Karpas-422 (cell line): ENCODE measurements around the gene DPH5. TPM values are rescaled to one million over a fixed set of nuclear protein-coding genes. Genes with fewer than 3 reads are reported as not detected.
A peak's percentile ranks its signal among the peaks of the same experiment; 100 is the strongest.

ENCODE experiments used
- DNase-seq: peaks from one replicate; pipeline ENCODE4 v3.0.0-alpha.2; 2015
- H2AFZ ChIP-seq: fragments of 200-600 bp; sonication (generic); 2 replicates; pipeline ENCODE4 v1.6.1; 2014; ENCODE audit warnings: antibody characterized with exemption, low read length, mixed read lengths
- H3K27ac ChIP-seq: fragments of 200-600 bp; sonication (generic); 2 replicates; pipeline ENCODE4 v1.5.1; 2014; ENCODE audit warnings: mild to moderate bottlenecking, low read length, moderate library complexity
- H3K27me3 ChIP-seq: fragments of 200-600 bp; sonication (generic); 2 replicates; pipeline ENCODE4 v1.6.1; 2014; ENCODE audit warnings: low read length, mixed read lengths
- H3K36me3 ChIP-seq: fragments of 200-600 bp; sonication (generic); 2 replicates; pipeline ENCODE4 v1.6.1; 2014; ENCODE audit warnings: low read length, mixed read lengths; ENCODE audit not compliant: insufficient read depth
- H3K4me1 ChIP-seq: fragments of 200-600 bp; sonication (generic); 2 replicates; pipeline ENCODE4 v1.6.1; 2014; ENCODE audit warnings: mild to moderate bottlenecking, low read length, mixed read lengths
- H3K4me2 ChIP-seq: fragments of 200-600 bp; sonication (generic); 2 replicates; pipeline ENCODE4 v1.6.1; 2014; ENCODE audit warnings: low read length, low read depth, mild to moderate bottlenecking; ENCODE audit not compliant: poor library complexity, severe bottlenecking
- H3K4me3 ChIP-seq: fragments of 200-600 bp; sonication (generic); 2 replicates; pipeline ENCODE4 v1.5.1; 2014; ENCODE audit warnings: mild to moderate bottlenecking, antibody characterized with exemption, low read length, mixed read lengths
- H3K79me2 ChIP-seq: fragments of 200-600 bp; sonication (generic); 2 replicates; pipeline ENCODE4 v1.6.1; 2014; ENCODE audit warnings: mild to moderate bottlenecking, low read length, mixed read lengths
- H3K9ac ChIP-seq: fragments of 200-600 bp; sonication (generic); 2 replicates; pipeline ENCODE4 v1.6.0; 2014; ENCODE audit warnings: low read length
- H3K9me2 ChIP-seq: fragments of 200-600 bp; sonication (generic), shearing (Covaris generic); replicated peaks from 2 replicates; pipeline ENCODE4 v1.6.0; 2014; ENCODE audit warnings: mild to moderate bottlenecking, low read length, moderate library complexity; ENCODE audit not compliant: insufficient read depth
- H3K9me3 ChIP-seq: fragments of 300-700, 200-600 bp; sonication (generic); 2 replicates; pipeline ENCODE4 v1.6.1; 2014; ENCODE audit warnings: low read length, mixed read lengths
- H4K20me1 ChIP-seq: fragments of 200-600 bp; sonication (generic); 2 replicates; pipeline ENCODE4 v1.6.1; 2014; ENCODE audit warnings: mild to moderate bottlenecking, antibody characterized with exemption, low read length, low read depth; ENCODE audit not compliant: insufficient read depth
- total RNA-seq: library from RNA; depleted of rRNA; stranded (reverse); fragments of >200 nt; shearing (Covaris generic); gene quantifications from 2 replicates; pipeline ENCODE4 v1.2.3, GENCODE V29; 2014; ENCODE audit warnings: low replicate concordance

The DPH5 gene
- total RNA-seq, 1 experiment from 2014 or later = 16.6 TPM

DNA sequence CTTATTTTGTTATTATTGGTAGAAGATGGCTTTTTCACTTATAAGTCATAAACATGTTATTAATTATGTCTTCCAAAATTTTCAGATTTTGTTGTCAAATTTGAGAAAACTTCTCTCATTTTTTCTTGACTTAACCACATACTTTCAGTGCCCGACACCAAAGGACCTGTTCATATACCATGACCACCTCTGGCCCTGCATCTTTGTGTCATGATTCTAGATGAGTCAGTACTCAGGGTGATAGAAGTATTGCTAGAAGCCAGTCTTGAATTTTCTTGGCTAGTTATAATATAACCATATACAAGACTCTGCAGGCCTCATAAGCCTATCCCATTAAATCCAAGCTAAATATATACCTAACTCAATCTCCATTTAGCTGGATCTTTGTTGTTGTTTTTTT, 35.4 kb upstream of the DPH5 start:
- no peak overlapping the region for H3K27ac ChIP-seq
- no peaks in the 10 kb centered on the region for H3K9me3 ChIP-seq
- H4K20me1 ChIP-seq = no peaks in the 10 kb centered on the region
- DNase-seq = no peak
- H3K4me3 ChIP-seq = no peak overlapping the region
- H3K4me1 ChIP-seq = no peaks in the 10 kb centered on the region
- no peak overlapping the region for H3K9ac ChIP-seq
- no peaks in the 10 kb centered on the region for H3K27me3 ChIP-seq
- H3K79me2 ChIP-seq = no peaks in the 10 kb centered on the region
- H3K4me2 ChIP-seq = no peak overlapping the region
- no peaks in the 10 kb centered on the region for H3K9me2 ChIP-seq
- no peak overlapping the region for H2AFZ ChIP-seq
- H3K36me3 ChIP-seq = no peaks in the 10 kb centered on the region

DNA sequence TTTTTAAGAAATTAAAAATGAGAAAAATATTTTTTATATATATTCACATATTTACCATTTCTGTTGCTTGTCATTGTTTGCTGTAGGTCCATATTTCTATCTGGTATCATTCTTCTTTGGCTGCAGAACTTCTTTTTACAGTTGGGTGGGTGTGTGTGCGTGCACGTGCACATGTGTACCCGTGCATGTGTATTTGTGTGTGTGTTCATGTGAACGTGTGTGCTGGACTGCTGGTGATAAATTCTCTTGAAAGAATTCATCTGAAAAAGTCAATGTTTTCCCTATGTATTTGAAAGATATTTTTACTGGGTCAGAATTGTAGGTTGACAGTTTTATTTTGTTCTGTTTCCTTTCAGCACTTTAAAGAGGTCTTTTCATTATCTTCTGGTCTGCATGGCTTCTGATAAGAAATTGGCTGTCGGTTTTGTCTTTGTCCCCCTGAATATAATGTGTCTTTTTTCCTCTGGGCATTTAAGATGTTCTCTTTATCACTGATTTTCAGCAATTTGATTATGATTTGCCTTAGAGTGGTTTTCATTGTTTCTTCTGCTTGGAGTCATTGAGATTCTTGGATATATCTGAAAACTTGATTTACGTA, 34.5 kb upstream of the DPH5 start:
- Histone ChIP-seq H3K9me2 (no peaks in the 10 kb centered on the region), H3K4me2 (no peak overlapping the region), H3K9ac (no peak overlapping the region), H3K79me2 (no peaks in the 10 kb centered on the region), H3K27ac (no peak overlapping the region), H3K4me1 (no peaks in the 10 kb centered on the region), H3K27me3 (no peaks in the 10 kb centered on the region), H3K4me3 (no peak overlapping the region), H3K9me3 (no peaks in the 10 kb centered on the region), H2AFZ (no peak overlapping the region), H3K36me3 (no peaks in the 10 kb centered on the region), H4K20me1 (no peaks in the 10 kb centered on the region)
- DNase-seq = no peak

DNA sequence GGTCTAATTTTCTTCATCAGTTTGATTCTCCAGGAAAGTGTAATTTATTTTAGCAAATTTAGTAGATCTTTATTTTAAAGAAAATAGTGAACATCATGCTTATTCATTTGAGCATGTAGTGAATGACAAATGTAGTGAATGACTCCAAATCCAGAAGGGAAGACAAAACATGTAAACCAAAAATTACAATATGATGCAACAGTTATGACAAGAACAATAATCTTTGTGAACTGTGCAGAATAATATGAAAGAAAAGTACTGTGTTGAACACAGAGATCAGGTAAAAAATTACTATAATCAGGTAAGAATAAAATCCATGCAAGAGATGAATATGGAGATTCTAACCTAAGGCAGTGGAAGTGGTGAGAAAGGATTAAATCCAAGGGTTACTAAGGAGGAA, 30.0 kb upstream of the DPH5 start:
- Histone ChIP-seq H3K9ac (no peak overlapping the region), H3K27me3 (no peaks in the 10 kb centered on the region), H3K4me2 (no peak overlapping the region), H3K79me2 (no peaks in the 10 kb centered on the region), H3K4me3 (no peak overlapping the region), H4K20me1 (no peaks in the 10 kb centered on the region), H3K9me3 (no peaks in the 10 kb centered on the region), H3K36me3 (no peaks in the 10 kb centered on the region), H3K4me1 (peaks cover 28% of the 10 kb centered on the region), H3K9me2 (no peaks in the 10 kb centered on the region), H3K27ac (no peak overlapping the region), H2AFZ (no peak overlapping the region)
- DNase-seq = no peak

DNA sequence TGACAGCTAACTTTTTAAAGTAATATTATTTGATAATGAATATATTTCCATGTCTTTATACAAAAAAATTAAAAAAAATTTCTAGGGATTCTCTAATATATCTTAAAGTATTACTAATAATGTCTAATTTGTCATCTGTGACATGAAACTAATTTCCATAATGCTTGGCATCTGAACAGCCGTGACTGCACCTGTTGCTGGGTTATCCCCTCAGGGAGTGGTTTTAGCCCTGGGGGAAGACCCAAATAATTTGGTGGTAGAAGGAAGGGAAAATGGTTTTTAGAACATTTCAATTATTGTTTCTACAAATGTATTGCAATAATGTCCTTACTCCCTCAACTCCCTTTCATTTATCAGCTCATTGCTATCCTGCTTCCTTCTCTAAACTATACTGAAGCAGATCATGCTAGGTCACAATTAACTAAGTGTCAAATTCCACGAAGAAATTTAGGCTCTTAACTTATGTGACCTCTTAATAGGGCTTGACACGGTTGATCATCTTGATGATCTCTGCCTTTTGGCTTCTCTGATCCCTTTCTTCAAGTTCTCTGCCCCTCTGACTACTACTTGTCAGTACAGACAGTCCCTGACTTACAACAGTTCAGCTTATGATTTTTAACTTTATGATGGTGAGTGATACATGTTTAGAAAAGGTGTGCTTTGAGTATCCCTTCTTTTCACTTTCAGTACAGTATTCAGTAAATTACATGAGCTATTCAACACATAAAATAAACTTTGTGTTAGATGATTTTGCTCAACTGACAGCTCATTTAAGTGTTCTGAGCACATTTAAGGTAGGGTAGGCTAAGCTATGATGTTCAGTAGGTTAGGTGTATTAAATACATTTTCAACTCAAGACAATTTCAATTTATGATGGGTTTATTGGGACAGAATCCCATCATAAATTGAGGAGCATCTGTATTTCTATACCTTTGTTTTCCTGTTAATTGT, 26.4 kb upstream of the DPH5 start:
- H3K4me3 ChIP-seq = peak overlapping the region; percentile 35

DNA sequence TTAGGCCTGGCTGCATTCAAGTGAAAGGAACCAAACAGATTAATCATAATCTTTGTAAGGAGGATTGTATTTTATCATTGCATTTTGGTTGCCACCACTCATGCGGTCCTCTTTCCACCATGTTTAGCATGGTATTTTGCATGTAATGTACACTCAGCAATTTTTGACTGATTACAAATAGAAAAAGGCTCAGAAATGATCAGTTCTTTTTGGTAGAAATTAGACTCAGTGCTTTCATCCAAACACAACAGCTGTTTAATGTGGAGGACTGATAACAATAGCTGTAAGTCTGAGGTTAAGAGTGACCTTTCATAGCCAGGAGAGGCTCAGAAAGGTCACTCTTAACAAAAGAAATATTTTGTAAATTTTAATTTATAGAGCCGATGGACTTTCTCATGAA, 25.3 kb upstream of the DPH5 start:
- Histone ChIP-seq H3K36me3 (no peaks in the 10 kb centered on the region), H3K27ac (no peak overlapping the region), H3K4me3 (no peak overlapping the region), H3K27me3 (no peaks in the 10 kb centered on the region), H3K9me3 (no peaks in the 10 kb centered on the region), H3K9me2 (no peaks in the 10 kb centered on the region), H2AFZ (no peak overlapping the region), H3K79me2 (no peaks in the 10 kb centered on the region), H3K4me2 (peak overlapping the region; percentile 70), H4K20me1 (peaks cover 9% of the 10 kb centered on the region; the same call in 1 of the 2 replicates), H3K9ac (no peak overlapping the region), H3K4me1 (peaks cover 32% of the 10 kb centered on the region)
- DNase-seq = no peak

More for the DNA sequence above, 26.4 kb upstream of the DPH5 start:
- Histone ChIP-seq H3K9me3 (no peaks in the 10 kb centered on the region), H2AFZ (no peak overlapping the region), H3K79me2 (no peaks in the 10 kb centered on the region), H3K9me2 (no peaks in the 10 kb centered on the region), H3K27ac (peak overlapping the region; percentile 42), H3K4me1 (peaks cover 32% of the 10 kb centered on the region), H3K36me3 (no peaks in the 10 kb centered on the region), H3K27me3 (no peaks in the 10 kb centered on the region), H3K4me2 (peak overlapping the region; percentile 70), H4K20me1 (peaks cover 9% of the 10 kb centered on the region; the same call in 1 of the 2 replicates), H3K9ac (peak overlapping the region; percentile 8; the same call in 1 of the 2 replicates)
- peak; percentile 81 for DNase-seq

DNA sequence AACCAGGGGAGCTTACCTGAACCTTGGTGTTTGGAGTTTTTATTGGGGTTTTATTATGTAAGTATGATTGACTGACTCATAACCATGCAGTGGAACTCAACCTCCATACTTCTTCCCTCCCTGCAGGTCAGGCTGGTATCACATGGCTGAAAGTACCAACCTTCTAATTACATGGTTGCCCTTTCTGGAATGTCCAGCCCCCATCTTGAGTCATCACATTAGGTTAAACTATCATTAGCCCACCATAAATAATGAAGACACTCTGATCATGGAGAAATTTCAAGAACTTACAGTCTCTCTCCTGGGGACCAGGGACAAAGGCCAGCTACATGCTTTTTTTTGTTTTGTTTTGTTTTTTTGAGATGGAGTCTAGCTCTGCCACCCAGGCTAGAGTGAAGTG, 19.2 kb upstream of the DPH5 start:
- H3K9ac ChIP-seq = no peak overlapping the region
- peaks cover 6% of the 10 kb centered on the region; the same call in 1 of the 2 replicates for H4K20me1 ChIP-seq
- no peaks in the 10 kb centered on the region for H3K79me2 ChIP-seq
- no peak overlapping the region for H2AFZ ChIP-seq
- H3K36me3 ChIP-seq = peaks cover 10% of the 10 kb centered on the region; the same call in 1 of the 2 replicates
- peaks cover 9% of the 10 kb centered on the region for H3K4me1 ChIP-seq
- no peaks in the 10 kb centered on the region for H3K27me3 ChIP-seq
- DNase-seq = no peak
- no peaks in the 10 kb centered on the region for H3K9me2 ChIP-seq
- H3K9me3 ChIP-seq = peaks cover 10% of the 10 kb centered on the region
- H3K4me2 ChIP-seq = no peak overlapping the region
- no peak overlapping the region for H3K4me3 ChIP-seq
- no peak overlapping the region for H3K27ac ChIP-seq

DNA sequence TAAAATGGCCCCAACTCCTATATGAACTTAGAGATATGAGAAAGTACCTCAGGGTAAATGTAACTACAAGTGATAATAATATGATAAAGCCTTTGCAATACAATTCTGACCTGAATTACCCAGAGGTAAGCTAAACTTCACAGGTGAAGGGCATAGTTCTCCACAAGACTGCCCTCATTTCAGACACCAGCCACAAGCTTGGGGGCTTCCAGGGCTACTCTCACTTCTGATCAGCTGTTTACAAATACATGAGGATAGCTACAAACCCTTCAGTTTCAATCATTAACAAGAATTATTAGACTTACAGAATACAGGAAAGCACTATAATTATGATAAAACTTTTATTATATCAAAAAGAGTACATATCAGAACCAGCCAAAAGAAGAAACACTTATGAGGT, 18.7 kb upstream of the DPH5 start:
- Histone ChIP-seq H3K9ac (no peak overlapping the region), H3K79me2 (no peaks in the 10 kb centered on the region), H4K20me1 (peaks cover 2% of the 10 kb centered on the region; the same call in 1 of the 2 replicates), H3K4me1 (peaks cover 9% of the 10 kb centered on the region), H3K27me3 (no peaks in the 10 kb centered on the region), H3K9me3 (peaks cover 13% of the 10 kb centered on the region), H3K27ac (no peak overlapping the region), H3K4me3 (no peak overlapping the region), H3K9me2 (no peaks in the 10 kb centered on the region), H2AFZ (no peak overlapping the region), H3K36me3 (peaks cover 13% of the 10 kb centered on the region; the same call in 1 of the 2 replicates), H3K4me2 (no peak overlapping the region)
- no peak for DNase-seq

DNA sequence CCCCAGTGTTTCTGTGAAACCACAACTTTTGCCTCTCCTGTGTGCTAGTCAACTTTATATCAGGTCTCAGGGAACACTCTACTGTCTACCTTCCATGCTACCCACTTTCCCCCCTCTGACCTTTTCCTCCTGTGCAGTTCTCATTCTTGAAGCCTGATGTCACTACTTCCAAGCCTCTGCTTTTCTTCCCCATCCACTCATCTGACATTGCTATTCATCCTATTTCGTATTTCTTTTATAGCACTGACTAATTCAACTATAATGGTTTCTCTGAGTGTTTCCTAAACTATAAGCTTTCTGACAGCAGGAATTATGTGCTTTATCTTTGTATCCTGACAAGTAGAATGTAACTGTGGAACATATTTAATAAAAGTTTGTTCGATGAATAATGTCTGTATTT, 18.2 kb upstream of the DPH5 start:
- DNase-seq = no peak
- Histone ChIP-seq H3K27me3 (no peaks in the 10 kb centered on the region), H3K9me3 (peaks cover 17% of the 10 kb centered on the region), H3K9ac (no peak overlapping the region), H3K9me2 (no peaks in the 10 kb centered on the region), H3K4me3 (no peak overlapping the region), H3K4me1 (peaks cover 9% of the 10 kb centered on the region), H3K36me3 (peaks cover 18% of the 10 kb centered on the region), H2AFZ (no peak overlapping the region), H4K20me1 (no peaks in the 10 kb centered on the region; the same call in 1 of the 2 replicates), H3K4me2 (no peak overlapping the region), H3K79me2 (no peaks in the 10 kb centered on the region), H3K27ac (no peak overlapping the region)
